AG04449 (cell line): ENCODE measurements around the gene DNAH17.

Source experiments
- CTCF ChIA-PET: fragments of 350-600 bp; formaldehyde crosslinking; extraction: SDS; loops from one replicate; lab custom pipeline; 2021; ENCODE audit warnings: antibody characterized with exemption; lab: Yijun Ruan, JAX
- POLR2A ChIA-PET: fragments of 400-600, 350-600 bp; formaldehyde crosslinking; extraction: SDS; loops from one replicate; lab custom pipeline; 2020; ENCODE audit warnings: antibody characterized with exemption, inconsistent platforms; lab: Yijun Ruan, JAX
- DNase-seq: peaks from one replicate; pipeline ENCODE4 v3.0.0-alpha.2; 2010; ENCODE audit warnings: low read depth, low spot score
- H3K4me3 ChIP-seq: 2 replicates; pipeline ENCODE4 v1.5.1; 2011; ENCODE audit warnings: low read depth, mild to moderate bottlenecking, control low read depth, low read length
- TF ChIP-seq, protein P1 (sequence below): IDR thresholded peaks from one replicate; pipeline ENCODE4 v1.5.1; 2011; ENCODE audit warnings: mild to moderate bottlenecking, moderate library complexity, low read length, control low read depth, inconsistent platforms; ENCODE audit not compliant: insufficient read depth; ENCODE audit errors: missing control alignments

DNAH17 gene

DNA sequence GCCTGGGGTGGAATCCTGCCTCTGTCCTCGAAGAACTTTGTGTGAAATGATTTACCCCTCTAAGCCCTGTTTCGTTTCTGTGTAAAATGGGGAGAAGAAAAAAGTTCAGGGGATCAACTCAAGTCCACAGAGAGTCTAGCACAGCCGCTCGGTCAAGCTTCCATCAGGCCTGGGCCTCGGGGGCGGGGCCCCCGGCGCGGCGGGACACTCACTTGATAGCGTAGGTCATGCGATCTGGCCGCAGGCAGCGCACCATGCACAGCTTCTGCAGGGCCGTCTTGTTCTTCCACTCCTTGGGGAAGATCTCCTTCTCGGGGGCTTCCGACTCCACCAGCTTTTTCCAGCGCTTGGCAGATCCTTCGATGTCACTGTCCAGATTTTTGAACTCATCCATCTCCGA lies 132.8 kb downstream of the DNAH17 start:
- CTCF ChIA-PET: no interaction called here
- TF ChIP-seq, protein P1, sequence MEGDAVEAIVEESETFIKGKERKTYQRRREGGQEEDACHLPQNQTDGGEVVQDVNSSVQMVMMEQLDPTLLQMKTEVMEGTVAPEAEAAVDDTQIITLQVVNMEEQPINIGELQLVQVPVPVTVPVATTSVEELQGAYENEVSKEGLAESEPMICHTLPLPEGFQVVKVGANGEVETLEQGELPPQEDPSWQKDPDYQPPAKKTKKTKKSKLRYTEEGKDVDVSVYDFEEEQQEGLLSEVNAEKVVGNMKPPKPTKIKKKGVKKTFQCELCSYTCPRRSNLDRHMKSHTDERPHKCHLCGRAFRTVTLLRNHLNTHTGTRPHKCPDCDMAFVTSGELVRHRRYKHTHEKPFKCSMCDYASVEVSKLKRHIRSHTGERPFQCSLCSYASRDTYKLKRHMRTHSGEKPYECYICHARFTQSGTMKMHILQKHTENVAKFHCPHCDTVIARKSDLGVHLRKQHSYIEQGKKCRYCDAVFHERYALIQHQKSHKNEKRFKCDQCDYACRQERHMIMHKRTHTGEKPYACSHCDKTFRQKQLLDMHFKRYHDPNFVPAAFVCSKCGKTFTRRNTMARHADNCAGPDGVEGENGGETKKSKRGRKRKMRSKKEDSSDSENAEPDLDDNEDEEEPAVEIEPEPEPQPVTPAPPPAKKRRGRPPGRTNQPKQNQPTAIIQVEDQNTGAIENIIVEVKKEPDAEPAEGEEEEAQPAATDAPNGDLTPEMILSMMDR: no peak
- DNase-seq: no peak
- POLR2A ChIA-PET: no interaction called here
- no peak overlapping the region for H3K4me3 ChIP-seq

DNA sequence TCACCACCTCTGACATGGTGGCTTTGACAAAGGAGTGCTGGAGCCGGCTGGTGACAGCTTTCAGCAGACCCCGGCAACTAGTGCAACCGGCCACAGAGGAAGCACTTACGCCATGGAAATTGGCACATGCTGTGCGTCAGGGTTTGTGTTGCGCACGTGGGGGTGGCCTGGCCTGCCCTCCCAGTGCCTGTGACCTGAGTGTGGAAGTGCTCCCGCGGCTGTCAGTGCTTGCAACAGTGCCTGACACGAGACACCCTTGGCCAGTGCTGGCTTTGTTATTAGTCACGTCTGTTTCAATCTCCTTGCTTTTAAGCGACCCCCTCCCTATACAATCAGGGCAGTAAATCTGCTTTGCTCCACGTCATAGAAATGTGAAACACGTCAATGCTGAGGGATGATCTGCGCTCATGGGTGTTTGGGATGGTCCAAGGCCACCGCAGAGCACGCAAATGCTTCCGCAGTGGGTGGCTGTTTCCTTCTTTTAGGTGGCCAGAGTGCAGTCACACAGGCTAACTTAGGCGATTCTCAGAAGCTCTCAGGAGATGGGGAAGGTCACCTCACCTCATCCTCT lies 134.5 kb downstream of the DNAH17 start:
- POLR2A ChIA-PET: no interaction called here
- CTCF ChIA-PET: interaction anchor here (0.6 kb wide), 1 partner anchor 14 kb away, joined by 4 read pairs; no protein-coding TSS in a partner anchor
- DNase-seq: no peak
- no peak overlapping the region for H3K4me3 ChIP-seq
- TF ChIP-seq, protein P1: no peak

DNA sequence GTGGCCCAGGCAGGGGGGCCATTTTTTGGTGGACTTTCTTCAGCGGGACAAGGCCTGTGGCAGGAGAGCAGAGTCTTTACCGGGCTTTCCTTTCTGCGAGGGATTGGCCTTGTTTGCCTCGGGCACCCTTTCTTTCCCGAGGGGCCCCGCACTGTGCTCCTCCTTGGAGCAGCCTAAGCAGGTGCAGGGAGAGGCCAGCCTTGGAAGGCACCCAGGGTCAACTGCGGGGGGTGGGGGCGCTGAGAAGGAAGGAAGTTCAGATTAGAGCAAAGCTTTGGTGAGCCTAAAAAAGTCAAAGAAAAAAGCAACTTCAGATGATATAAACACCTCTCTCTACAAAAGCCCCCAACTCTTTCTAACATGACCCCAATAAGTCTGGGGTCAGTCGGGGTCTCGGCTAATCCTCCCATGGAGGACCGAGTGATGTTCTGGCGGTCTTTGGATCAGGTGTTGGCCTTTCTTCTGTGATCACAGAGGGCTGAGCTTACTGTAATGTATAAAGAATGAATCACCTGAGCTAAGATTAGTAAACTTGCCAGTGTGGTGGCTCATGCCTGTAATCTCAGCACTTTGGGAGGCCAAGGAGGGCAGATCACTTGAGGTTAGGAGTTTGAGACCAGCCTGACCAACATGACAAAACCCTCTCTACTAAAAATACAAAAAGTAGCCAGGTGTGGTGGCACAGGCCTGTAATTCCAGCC lies 135.8 kb downstream of the DNAH17 start:
- ChIA-PET POLR2A (no interaction called here), CTCF (interaction anchor here (1.0 kb wide), 1 partner anchor 20 kb away, joined by 4 read pairs; no protein-coding TSS in a partner anchor)
- TF ChIP-seq, protein P1: no peak
- no peak for DNase-seq
- no peak overlapping the region for H3K4me3 ChIP-seq

DNA sequence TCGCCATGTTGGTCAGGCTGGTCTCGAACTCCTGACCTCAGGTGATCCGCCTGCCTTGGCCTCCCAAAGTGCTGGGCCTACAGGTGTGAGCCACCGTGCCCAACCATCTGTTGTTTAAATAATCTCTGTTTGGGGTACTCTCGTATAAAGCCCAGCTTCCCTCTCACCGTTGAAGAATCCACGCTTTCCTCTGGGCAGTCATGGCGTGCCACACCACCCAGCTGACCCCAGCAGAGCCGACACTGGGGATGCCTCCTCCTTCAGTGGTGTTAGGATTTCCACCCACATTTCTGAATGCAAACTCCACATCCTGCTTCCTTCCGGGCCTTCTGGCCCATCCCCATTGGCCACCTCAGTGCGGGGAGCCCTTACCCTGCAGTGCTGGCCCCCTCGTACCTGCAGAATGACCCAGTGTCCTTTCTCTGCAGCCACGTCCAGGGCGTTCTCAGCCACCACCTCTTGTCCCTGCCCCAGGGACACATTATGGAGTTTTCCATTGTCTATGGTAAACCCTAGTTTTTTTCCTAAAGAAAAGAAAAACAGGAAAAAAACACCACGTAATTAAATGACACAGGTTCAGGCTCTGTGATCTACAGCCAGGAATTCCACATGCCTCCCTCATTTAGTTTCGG lies 138.4 kb downstream of the DNAH17 start:
- ChIA-PET CTCF (no interaction called here), POLR2A (no interaction called here)
- no peak for DNase-seq
- TF ChIP-seq, protein P1: no peak
- H3K4me3 ChIP-seq: no peak overlapping the region

DNA sequence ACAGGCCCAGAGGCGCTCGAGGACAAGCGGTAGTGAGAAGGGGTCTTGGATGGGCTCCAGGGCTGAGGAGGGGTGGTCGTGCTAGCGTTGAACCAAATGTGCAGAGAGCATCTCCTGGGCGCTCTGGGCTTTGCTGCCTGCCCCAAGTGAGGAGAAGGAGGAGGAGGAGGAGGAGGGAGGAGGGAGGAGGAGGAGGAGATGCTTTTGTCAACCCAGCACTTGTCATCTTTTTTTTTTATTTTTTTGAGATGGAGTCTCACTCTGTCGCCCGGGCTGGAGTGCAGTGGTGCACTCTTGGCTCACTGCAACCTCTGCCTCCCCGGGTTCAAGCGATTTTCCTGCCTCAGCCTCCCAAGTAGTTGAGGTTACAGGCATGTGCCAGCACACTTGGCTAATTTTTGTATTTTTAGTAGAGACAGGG lies 138.9 kb downstream of the DNAH17 start:
- DNase-seq: no peak
- H3K4me3 ChIP-seq: no peak overlapping the region
- ChIA-PET CTCF (interaction anchor here (3.0 kb wide), 1 partner anchor 16 kb away, joined by 10 read pairs; no protein-coding TSS in a partner anchor), POLR2A (no interaction called here)
- TF ChIP-seq, protein P1: no peak

DNA sequence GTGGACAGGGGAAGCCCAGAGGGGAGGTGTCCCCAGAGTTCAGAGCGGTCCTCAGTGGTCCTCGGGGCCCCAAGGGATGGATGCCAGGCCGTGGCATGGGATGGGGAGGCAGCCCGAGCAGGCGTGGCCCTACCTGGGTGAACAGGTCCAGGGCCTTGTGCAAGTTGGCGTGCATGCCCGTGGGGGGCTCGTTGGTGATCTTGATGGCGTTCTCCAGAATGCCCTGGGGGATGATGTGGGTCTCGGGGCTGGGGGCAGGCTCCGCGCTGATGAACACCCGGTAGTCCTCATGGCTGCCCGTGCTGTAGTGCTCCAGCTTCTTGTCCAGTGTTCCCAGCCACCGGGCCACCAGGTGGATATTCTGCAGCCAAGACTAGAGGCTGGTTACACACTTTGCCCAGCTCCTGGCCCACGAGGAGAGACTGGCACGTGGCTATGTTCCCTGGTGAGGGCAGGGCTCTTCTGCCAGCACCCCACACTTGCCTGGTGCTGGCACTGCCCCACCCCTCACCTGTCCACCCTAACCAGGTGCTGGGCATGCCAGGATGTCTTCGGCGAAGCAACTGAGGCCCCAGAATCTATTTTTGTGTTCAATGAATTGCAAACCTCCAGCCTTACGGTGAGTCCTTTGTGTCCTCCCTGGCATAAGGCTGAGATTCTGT lies 139.6 kb downstream of the DNAH17 start:
- no peak overlapping the region for H3K4me3 ChIP-seq
- TF ChIP-seq, protein P1: no peak
- CTCF ChIA-PET: interaction anchor here (1.3 to 3.0 kb wide), 2 partner anchors 8 to 16 kb away, joined by 4 to 10 read pairs; no protein-coding TSS in a partner anchor
- no peak for DNase-seq
- POLR2A ChIA-PET: no interaction called here
